ENCODE data around the gene PLD5. TPM values are rescaled to one million over a fixed set of nuclear protein-coding genes. Genes with fewer than 3 reads are reported as not detected.

PLD5 gene
- total and polyA plus RNA-seq, 4 donors, result under 0.01 to 0.17 (median 0.05) TPM; not detected in 1

DNA sequence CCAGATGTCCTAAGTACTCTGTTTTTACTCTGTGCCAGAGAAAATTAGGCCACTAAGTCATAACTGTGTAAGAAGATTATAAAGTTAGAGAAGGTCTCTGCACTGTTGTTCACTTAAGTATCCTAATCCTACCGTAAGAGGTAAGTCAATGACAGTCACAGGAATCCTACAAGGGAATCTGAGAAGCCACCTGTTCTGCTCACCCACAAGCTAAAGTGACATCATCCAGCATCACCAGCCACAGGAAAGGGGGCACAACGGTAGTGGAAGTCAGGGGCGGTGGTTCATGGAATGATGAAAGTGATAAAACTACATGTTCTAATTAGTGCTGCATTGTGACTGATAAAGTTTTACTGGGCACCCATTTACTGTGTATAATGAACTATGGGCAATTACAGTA lies 92.7 kb downstream of the PLD5 start:
- WGBS, result 85% methylated on average over 3 of the region's 3 CpGs
- TF ChIP-seq, protein P1, sequence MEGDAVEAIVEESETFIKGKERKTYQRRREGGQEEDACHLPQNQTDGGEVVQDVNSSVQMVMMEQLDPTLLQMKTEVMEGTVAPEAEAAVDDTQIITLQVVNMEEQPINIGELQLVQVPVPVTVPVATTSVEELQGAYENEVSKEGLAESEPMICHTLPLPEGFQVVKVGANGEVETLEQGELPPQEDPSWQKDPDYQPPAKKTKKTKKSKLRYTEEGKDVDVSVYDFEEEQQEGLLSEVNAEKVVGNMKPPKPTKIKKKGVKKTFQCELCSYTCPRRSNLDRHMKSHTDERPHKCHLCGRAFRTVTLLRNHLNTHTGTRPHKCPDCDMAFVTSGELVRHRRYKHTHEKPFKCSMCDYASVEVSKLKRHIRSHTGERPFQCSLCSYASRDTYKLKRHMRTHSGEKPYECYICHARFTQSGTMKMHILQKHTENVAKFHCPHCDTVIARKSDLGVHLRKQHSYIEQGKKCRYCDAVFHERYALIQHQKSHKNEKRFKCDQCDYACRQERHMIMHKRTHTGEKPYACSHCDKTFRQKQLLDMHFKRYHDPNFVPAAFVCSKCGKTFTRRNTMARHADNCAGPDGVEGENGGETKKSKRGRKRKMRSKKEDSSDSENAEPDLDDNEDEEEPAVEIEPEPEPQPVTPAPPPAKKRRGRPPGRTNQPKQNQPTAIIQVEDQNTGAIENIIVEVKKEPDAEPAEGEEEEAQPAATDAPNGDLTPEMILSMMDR (IDR thresholded peaks at IDR 0.05; ENCODE audit: low read depth, low read length, missing input control), result no peak
- TF ChIP-seq RXRA (IDR thresholded peaks at IDR 0.05), result no peak
- TF ChIP-seq MAX (IDR thresholded peaks at IDR 0.05), result no peak
- TF ChIP-seq, protein P2, sequence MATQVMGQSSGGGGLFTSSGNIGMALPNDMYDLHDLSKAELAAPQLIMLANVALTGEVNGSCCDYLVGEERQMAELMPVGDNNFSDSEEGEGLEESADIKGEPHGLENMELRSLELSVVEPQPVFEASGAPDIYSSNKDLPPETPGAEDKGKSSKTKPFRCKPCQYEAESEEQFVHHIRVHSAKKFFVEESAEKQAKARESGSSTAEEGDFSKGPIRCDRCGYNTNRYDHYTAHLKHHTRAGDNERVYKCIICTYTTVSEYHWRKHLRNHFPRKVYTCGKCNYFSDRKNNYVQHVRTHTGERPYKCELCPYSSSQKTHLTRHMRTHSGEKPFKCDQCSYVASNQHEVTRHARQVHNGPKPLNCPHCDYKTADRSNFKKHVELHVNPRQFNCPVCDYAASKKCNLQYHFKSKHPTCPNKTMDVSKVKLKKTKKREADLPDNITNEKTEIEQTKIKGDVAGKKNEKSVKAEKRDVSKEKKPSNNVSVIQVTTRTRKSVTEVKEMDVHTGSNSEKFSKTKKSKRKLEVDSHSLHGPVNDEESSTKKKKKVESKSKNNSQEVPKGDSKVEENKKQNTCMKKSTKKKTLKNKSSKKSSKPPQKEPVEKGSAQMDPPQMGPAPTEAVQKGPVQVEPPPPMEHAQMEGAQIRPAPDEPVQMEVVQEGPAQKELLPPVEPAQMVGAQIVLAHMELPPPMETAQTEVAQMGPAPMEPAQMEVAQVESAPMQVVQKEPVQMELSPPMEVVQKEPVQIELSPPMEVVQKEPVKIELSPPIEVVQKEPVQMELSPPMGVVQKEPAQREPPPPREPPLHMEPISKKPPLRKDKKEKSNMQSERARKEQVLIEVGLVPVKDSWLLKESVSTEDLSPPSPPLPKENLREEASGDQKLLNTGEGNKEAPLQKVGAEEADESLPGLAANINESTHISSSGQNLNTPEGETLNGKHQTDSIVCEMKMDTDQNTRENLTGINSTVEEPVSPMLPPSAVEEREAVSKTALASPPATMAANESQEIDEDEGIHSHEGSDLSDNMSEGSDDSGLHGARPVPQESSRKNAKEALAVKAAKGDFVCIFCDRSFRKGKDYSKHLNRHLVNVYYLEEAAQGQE (IDR thresholded peaks at IDR 0.05), result no peak
- no peak for TF ChIP-seq EGR1 (IDR thresholded peaks at IDR 0.05; ENCODE audit: low read depth in 2 of 2)
- no peak for TF ChIP-seq HNF4A (conservative IDR thresholded peaks at IDR 0.05)
- no peak for TF ChIP-seq RAD21 (IDR thresholded peaks at IDR 0.05)
- no peak for TF ChIP-seq NR2F2 (IDR thresholded peaks at IDR 0.05)
- no peak for TF ChIP-seq FOXA2 (IDR thresholded peaks at IDR 0.05)
- no peak for TF ChIP-seq GABPA (IDR thresholded peaks at IDR 0.05 in 1 of 2, conservative IDR thresholded peaks at IDR 0.05 in 1 of 2)
- TF ChIP-seq HNF4G (IDR thresholded peaks at IDR 0.05), result no peak
- TF ChIP-seq ATF3 (IDR thresholded peaks at IDR 0.05), result no peak
- no peak for TF ChIP-seq SP1 (IDR thresholded peaks at IDR 0.05)
- TF ChIP-seq YY1 (IDR thresholded peaks at IDR 0.05), result no peak
- TF ChIP-seq TAF1 (conservative IDR thresholded peaks at IDR 0.05), result no peak
- no peak for TF ChIP-seq FOXA1 (IDR thresholded peaks at IDR 0.05)
- no peak for TF ChIP-seq JUND (IDR thresholded peaks at IDR 0.05)
- no peak for TF ChIP-seq ZBTB33 (IDR thresholded peaks at IDR 0.05)

More for the DNA sequence above, 92.7 kb downstream of the PLD5 start:
- Histone ChIP-seq H3K4me1 (ENCODE audit: control insufficient read depth in 4 of 4, insufficient read depth in 4 of 4, low read length in 3 of 4) (no peaks in the 10 kb centered on the region), H3K27me3 (ENCODE audit: control insufficient read depth in 4 of 4, insufficient read depth in 4 of 4, low read length in 3 of 4) (peaks cover 0 to 9% (median 0%) of the 10 kb centered on the region in 4 donors), H3K9me3 (ENCODE audit: control insufficient read depth in 4 of 4, low read length in 3 of 4) (peaks cover 0 to 10% (median 1%) of the 10 kb centered on the region in 4 donors), H3K27ac (ENCODE audit: low read depth in 1 of 2, low read length in 2 of 2) (no peak overlapping the region), H3K9ac (ENCODE audit: low read depth in 1 of 2, low read length in 2 of 2) (no peak overlapping the region), H3K36me3 (ENCODE audit: control insufficient read depth in 4 of 4, insufficient read depth in 3 of 4, low read depth in 1 of 4, low read length in 3 of 4) (no peaks in the 10 kb centered on the region), H3K4me3 (ENCODE audit: low read depth in 1 of 3, low read length in 3 of 3) (no peak overlapping the region)
- no peak for DNase-seq (ENCODE audit: low spot score)

Measured in liver (tissue), 9 donors.